Raji (cell line): ENCODE measurements around the gene NPAS2.

Experiments
- POLR2A ChIP-seq: IDR thresholded peaks from 2 replicates; pipeline ENCODE4 v1.6.1; 2011; ENCODE audit warnings: low read depth, low read length, control low read depth; ENCODE audit not compliant: insufficient read depth

NPAS2 gene

DNA sequence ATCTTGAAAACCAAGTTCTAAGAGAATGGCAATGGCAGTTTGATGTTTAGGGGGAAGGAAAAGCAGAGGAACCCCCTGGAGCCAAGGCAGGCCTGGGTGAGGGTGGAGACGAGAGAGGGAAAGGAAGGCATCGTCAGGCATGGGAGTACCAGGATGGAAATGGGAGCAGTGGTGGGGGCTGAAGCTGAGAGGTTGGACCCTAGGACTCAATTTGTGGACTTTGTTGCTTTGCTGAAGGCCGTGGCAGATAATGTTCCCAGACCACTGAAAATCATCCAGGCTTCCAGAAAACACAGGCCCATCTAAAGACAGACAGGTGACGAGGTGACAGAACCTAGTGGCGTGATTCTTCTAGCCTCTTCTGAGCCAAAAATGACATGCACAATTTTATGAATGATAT lies 4.9 kb downstream of the NPAS2 start:
- TF ChIP-seq POLR2A, result no peak

- no peak for TF ChIP-seq POLR2A
Measured at GRCh38 chr2:100826494-100826893, 6.6 kb downstream of the NPAS2 start.

DNA sequence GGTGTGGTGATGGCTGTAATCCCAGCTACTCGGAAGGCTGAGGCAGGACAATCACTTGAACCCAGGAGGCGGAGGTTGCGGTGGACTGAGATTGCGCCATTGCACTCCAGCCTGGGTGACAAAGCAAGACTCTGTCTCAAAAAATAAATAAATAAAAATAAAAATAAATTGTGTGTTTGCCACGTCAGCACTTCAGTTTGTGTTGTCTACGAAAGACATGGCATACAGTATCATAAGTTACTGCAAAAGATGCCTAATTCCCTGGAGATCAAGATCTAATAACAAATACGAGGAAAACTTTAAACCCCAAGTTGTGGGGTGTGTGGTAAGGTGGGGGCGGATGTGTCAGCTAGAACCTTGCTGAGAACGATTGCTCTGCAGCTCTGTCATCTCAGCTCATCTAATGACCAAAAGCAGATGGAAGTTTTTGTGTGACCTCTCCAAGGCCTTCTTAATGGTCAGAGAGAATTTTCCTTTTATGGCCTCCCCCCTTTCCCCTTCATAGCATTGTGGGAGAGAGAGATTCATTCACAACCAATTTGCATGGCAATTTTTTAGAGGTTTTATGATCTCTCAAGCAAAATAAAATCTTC lies 11.3 kb downstream of the NPAS2 start:
- no peak for TF ChIP-seq POLR2A

DNA sequence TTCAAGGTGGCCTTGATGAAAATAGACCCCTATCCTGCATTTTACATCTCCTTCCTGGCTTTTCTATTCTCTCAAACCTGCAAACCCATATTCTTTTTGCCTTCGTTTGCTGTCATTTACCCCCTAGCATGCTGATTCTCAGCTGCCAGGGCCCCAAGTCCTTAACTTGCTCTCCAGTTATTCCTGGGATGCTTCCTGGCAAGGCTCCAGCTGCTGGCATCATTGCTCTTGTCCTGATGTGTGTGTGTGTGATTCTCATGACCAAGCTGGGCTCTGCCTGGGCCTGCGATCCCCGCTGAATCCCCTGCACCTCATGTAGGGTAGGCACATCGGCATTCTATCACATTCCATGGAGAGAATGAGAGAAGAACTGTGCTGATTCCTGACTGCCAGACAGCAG lies 11.9 kb downstream of the NPAS2 start:
- no peak for TF ChIP-seq POLR2A

- no peak for TF ChIP-seq POLR2A
Measured at GRCh38 chr2:100832885-100833284, 12.9 kb downstream of the NPAS2 start.

- TF ChIP-seq POLR2A, result no peak
Measured at GRCh38 chr2:100833331-100833730, 13.4 kb downstream of the NPAS2 start.

DNA sequence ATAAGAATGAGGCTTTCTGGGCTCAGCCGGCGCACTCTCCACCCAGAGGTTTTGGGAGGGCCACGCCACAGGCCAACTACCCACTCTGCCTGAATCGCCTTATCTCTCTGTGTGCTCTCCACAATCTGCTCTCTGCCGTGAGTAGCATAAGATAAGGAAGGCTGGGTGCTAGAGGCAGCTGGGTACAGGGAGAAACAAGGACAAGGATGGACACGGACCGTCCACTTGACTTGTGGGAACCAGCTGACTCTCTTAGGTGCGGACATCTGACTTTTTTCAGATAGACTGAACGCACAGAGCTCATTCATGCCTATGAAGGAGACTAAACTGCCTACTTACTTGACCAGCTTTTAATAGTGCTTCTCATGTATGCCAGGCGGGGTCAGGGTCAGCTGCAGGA lies 14.3 kb downstream of the NPAS2 start:
- TF ChIP-seq POLR2A, result no peak

GRCh38 chr2:100835006-100835659 lies 15.2 kb downstream of the NPAS2 start:
- no peak for TF ChIP-seq POLR2A

GRCh38 chr2:100840519-100840918 lies 20.6 kb downstream of the NPAS2 start:
- TF ChIP-seq POLR2A, result no peak

DNA sequence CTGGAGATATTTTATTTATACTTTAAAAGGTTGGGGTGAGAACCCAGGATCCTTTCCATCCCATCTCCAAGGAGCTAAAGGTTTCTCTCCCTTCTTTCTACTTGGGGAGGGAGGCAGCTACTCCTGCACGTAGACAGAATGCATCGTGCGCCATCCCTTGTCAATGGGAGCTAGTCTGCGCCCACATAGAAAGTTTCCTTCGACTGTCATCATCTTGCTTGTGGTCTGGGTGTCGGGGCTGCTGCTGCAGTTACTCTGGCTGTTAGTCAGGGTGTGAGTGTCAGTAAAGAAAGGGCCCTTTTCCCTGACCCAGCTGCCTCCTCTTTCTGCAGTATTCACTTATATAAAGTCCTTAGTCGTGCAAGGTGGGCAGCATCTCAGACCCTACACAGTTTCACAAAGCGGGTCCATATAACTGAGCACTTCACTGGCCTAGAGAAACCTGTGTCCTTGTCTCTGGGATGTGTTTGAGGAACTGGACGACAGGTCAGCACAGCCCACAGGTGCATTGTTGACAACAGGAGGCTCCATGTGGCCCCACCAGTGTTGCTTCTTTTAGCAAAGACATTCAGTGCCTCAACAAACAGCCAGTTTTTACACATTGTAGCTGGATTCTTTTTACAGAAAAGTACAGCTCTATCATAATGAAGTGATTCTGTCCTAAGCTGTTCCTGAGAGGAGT lies 22.4 kb downstream of the NPAS2 start:
- TF ChIP-seq POLR2A, result no peak

DNA sequence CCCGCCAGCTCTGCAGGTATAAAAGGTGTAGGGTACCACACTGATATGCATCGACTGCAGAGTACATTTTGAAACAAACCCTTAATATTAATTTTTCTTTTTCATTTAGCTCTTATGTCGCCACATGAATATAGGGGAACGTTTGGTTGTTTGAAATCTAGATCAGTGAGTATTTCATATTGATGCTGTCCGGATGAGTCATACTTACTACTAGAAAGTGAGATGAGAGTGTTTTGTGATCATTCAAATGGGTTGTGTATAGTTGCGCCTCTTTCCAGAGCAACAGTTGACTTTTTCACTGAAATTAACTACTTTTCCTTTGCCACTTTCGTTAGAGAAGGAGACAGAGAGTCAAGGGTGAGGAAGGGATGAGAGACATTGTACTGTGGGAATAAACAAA lies 24.6 kb downstream of the NPAS2 start:
- no peak for TF ChIP-seq POLR2A

DNA sequence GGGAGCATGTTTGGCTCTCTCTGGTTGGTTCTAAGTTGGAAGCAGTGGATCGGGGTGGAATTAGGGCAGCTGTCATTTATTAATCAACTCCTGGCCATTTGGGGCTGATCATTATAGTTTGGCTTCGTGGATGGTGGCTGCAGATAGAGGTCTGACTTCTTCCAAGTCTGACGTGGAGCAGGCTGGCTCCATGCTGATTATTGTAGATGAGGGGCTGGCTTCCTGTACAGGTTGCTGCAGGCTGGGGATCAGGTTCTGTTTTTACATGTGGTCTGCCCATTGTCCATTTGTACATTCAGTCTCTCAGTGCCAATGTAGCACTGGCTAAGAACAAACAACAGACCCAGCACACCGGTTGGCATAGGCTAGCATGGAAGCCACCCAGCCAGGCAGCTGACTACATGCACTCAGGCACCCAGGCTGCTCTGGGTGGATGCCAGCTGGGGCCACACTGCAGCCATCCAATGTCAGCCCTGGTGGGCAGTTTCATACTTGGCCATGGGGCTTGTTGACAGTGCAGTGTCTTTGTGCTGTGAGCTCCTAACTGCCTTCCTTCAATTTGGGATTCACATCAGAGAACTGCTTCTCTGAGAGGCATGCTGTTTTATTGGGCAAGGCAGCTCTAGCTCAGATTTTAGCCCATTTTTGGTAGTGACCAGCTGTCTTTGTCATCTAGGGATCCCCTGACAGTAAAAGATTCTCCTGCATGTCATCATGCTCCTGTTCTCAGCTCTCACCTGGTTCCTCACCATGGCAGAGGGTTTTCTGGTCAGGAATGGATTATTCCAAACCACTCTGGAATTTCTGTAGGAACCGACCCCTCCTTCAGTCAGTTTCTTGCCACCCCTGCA lies 25.4 kb downstream of the NPAS2 start:
- TF ChIP-seq POLR2A, result no peak

DNA sequence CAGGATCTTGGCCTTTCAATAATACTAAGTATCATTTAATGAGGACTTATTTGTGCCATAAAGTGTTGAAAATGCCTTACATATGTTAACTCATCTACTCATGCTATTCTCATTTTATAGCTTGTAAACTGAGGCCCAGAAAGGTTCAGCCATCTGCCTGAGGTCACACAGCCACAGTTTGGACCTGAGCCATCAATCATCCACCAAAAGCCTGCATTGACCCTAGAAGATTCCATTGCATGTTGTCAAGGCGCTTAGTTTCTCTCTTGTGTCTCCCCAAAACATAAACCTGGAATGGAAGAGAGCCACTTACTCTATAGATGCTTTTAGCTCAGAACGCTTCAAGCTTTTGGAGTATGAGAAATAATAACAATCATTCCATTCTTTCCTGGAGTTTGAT lies 26.8 kb downstream of the NPAS2 start:
- no peak for TF ChIP-seq POLR2A

DNA sequence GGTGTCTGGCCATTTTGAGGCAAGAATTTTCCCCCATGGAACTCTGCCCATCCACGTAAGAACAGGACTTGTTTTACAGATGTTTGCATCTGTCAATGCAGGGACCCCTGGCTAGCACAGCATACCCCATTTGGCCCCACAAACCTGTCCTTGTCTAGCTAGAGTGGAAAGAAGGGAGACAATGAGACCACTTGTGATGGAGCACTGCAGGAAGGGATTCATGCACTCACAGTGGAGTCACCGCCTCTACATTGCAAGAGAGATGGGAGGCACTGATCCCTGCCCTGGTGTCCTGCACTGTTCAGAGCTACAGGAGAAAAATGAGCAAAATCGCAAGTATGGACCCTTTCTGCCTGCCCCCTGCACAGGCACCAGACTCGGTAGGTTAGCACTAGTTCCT lies 32.5 kb downstream of the NPAS2 start:
- TF ChIP-seq POLR2A, result no peak
